ENCODE data around the gene DLG2.

DNA sequence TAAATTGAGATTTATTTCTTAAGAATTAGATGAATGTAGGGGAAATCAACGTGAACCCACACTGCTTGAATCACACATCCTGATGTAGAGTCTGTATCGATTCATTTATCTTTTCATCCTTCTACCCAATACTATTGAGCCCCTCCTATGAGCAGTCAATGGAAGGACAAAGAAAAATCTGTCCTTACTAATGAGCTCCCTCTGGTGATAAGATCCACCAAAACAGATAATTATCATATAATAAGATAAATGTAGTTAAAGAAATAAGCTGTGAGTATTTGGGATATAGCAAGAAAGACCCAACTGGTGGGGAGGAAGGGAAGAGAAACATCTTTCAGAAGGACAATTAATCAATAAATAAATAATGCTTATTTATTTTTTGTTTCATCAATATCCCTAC is 1955.9 kb downstream of the DLG2 start:
- no peak for TF ChIP-seq EZH2 (IDR thresholded peaks at IDR 0.05; ENCODE audit: borderline replicate concordance, low read length)
- TF ChIP-seq, protein P1, sequence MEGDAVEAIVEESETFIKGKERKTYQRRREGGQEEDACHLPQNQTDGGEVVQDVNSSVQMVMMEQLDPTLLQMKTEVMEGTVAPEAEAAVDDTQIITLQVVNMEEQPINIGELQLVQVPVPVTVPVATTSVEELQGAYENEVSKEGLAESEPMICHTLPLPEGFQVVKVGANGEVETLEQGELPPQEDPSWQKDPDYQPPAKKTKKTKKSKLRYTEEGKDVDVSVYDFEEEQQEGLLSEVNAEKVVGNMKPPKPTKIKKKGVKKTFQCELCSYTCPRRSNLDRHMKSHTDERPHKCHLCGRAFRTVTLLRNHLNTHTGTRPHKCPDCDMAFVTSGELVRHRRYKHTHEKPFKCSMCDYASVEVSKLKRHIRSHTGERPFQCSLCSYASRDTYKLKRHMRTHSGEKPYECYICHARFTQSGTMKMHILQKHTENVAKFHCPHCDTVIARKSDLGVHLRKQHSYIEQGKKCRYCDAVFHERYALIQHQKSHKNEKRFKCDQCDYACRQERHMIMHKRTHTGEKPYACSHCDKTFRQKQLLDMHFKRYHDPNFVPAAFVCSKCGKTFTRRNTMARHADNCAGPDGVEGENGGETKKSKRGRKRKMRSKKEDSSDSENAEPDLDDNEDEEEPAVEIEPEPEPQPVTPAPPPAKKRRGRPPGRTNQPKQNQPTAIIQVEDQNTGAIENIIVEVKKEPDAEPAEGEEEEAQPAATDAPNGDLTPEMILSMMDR (IDR thresholded peaks at IDR 0.05; ENCODE audit: low read length): no peak; the same call in 1 of the 2 replicates

Data from OCI-LY1 (cell line).